ENCODE results near the gene KCTD16. TPM values are rescaled to one million over a fixed set of nuclear protein-coding genes. Genes with fewer than 3 reads are reported as not detected.

The KCTD16 gene
- total RNA-seq, 1 donor from 2014 or later = 0.18 TPM

- no peak for DNase-seq (ENCODE audit: extremely low read depth, low read depth, low spot score)
Observed at GRCh38 chr5:144504929-144505577, 334.4 kb downstream of the KCTD16 start.

GRCh38 chr5:144510845-144511579 is 340.3 kb downstream of the KCTD16 start:
- no peak for DNase-seq (ENCODE audit: extremely low read depth, low read depth, low spot score)

- no peak for DNase-seq (ENCODE audit: extremely low read depth, low read depth, low spot score)
Observed at GRCh38 chr5:144511580-144512072, 341.0 kb downstream of the KCTD16 start.

GRCh38 chr5:144522698-144523097 is 352.0 kb downstream of the KCTD16 start:
- DNase-seq (ENCODE audit: extremely low read depth, low read depth, low spot score) = no peak

- DNase-seq (ENCODE audit: extremely low read depth, low read depth, low spot score) = no peak
Observed at GRCh38 chr5:144525000-144525399, 354.3 kb downstream of the KCTD16 start.

GRCh38 chr5:144531188-144531587 is 360.5 kb downstream of the KCTD16 start:
- DNase-seq (ENCODE audit: extremely low read depth, low read depth, low spot score) = no peak

Other genes with a start within 250 kb of the KCTD16 start
- 47.8 and 70.4 TPM in 2 replicates for gene YIPF5, start 214 bp upstream of the KCTD16 start, total RNA-seq

Measured in glomerular endothelial cell (primary cell).